GM18951 (cell line): ENCODE data around the gene NRXN3.

ENCODE experiments used
- POLR2A ChIP-seq: IDR thresholded peaks from 4 replicates; pipeline ENCODE4 v1.6.1; 2011; ENCODE audit warnings: mild to moderate bottlenecking; ENCODE audit not compliant: insufficient read length, insufficient read depth; ENCODE audit errors: extremely low read depth
- in situ Hi-C: fragments of 300-500 bp; cut with MboI; formaldehyde crosslinking; loops from one replicate; pipeline ENCODE4 v1.12.0; 2022; ENCODE audit warnings: low sequenced_read_pairs, mixed read lengths, inconsistent platforms; ENCODE audit not compliant: unreplicated experiment

The NRXN3 gene

DNA sequence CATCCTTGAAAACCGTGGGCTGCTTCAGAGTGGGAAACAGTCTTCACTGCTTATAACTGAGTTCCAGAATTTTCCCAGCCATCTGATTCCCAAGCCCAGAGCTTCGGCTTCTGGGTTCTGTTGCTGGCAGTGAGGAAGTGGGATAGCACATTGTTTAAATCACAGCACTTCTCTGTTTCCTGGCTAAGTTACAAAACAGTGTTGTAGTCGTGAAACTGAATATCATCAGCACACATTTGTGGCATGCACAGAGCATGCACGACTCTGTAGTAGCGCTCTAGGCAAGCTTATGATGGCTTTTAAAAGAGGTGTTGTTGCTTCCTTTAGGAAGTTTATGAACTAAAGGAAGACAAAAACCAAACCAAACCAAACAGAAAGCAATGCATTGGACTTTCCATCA, 1005.5 kb downstream of the NRXN3 start:
- TF ChIP-seq POLR2A: no peak
- in situ Hi-C loops: no loop called here

DNA sequence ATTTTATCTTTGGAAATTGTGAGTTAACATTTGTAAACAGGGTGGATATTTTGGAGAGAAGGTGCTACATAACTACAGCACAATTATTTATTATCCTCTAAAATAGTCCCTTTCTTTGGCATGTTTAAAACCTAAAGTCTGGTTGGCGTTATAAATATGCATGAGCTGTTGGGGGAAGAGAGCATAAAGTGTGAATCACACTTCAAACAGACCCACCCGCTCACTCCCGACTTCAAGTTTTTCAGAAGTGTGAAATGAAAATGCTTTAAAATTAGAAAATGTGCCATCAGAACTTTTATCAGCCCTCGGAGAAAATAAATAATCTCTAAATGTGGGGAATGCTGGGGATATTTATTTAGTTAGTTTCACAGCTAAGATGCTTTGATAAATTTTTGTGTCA, 1006.9 kb downstream of the NRXN3 start:
- no peak for TF ChIP-seq POLR2A
- in situ Hi-C loops: no loop called here

DNA sequence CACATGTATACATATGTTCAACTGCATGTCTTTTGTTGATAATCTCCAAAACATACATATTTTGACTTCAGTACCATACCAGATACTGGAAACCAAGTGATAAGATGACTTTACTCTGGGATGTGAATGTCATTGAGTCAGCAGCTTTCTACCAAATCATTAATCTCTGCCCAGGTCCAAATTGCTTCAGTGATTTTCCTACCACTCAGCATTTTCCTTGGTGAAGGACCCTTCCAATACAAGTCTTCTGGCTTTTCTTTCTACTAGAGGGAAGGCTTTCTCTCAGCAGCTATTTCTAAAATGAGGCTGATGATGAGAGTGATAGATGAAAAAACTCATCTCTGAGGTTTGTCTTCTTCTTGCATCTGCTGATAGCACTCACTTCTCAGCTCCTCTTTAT, 1008.5 kb downstream of the NRXN3 start:
- in situ Hi-C loops: no loop called here
- TF ChIP-seq POLR2A: no peak

DNA sequence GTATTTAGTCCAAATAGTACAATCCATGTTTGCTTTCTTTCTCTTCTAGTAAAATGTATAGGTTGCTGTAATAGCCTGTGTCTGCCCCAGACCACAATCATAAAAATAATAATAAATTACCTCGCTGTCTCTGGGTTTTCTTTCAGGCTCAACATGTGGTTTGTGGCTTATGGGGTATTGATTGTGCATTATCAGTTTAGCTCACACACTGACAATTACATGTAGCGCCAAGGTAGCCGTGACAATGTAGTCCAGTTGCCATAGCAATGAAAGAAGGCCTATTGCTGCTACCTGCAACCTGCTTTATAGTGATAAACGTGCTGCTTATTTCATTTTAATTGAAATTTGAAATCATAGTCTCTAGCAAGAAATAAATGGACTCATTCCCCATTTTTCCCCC, 1009.8 kb downstream of the NRXN3 start:
- in situ Hi-C loops: no loop called here
- no peak for TF ChIP-seq POLR2A

DNA sequence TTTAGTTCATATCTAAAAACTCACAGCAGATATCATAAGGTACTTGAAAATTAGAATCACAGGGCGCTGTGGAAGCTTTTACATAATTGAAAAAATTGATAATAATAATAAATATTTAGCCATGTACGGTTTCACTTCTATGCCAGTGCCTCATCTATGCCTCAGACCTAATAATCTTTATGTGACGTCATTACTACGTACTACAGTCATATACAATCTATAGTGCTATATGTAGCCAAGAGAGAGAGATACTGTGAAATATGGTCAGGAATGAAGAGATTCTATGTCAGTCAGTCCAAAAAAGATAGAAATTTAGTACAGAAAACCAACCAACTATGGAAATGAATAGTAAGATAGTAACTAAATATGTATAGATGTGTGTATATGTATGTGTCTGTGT, 1010.5 kb downstream of the NRXN3 start:
- TF ChIP-seq POLR2A: no peak
- in situ Hi-C loops: no loop called here

DNA sequence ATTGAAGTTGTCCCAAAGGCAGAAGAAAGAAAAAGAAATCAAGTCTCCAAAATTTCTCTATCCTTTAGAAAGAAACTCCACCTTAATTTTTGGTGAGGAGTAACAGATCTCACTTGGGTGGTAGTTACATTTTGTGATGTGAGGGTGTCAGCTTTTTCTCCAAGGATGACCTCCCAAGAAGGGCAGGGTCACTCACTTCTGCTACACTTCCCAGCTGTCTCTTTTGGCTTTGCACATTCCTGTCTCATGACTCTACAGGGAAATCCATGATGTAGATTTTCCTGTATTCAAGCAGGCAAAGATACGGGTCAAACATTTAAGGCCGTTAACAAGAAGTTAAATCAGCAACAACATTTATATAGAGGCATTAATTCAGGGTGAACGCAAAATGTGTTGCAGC, 1016.4 kb downstream of the NRXN3 start:
- no peak for TF ChIP-seq POLR2A
- in situ Hi-C loops: no loop called here

DNA sequence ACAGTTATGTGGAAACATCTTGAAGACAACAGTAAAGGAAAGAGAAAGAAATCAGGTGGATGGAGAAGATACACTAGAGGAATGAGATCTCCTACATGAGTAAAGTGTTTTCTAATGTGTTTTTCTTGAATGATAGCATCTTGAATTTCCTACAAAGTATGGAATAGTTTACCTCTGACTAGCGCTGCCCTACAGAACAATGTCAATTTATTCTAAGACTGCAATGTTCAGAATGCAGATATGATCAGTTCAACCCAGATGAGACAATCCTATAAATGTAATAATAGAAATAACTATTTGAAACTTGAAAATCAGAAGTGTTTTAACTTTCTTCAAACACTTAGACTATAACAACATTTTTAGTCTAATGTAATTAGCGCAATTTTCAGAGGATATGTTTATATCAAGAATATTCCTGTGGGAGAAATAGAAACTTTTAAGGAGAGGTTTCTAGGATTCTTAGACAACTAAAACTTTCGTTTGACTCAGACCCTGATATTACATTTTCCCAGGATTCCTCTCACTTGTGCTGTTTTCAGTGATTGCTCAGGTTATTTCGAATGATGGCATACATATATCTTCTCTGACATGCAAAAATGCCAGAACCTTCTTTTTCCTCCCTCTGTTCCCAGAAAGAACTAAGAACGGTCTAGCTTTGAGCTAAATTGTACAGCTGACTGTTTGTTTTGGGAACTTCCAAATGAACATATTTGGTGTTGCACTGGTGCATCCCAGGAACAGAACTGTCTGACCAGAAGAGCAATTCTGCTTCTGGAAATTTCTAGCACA, 1023.7 kb downstream of the NRXN3 start:
- no peak for TF ChIP-seq POLR2A

DNA sequence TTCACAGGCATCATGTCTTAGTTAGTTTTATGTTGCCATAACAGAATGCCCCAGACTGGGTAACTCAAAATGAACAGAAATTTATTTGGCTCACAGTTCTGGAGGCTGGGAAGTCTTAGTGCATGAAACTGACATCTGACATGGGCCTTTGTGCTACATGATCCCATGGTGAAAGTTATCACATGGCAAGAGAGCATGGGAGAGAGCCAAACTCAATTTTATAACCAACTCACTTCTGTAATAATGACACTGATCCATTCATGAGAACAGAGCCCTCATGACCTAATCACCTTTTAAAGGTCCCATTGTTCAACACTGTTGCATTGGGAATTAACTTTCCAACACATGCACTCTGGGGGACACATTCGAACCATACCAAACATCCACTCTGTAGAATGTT, 1026.0 kb downstream of the NRXN3 start:
- TF ChIP-seq POLR2A: no peak
- in situ Hi-C loops: no loop called here

More for the DNA sequence above, 1023.7 kb downstream of the NRXN3 start:
- in situ Hi-C loops: no loop called here

DNA sequence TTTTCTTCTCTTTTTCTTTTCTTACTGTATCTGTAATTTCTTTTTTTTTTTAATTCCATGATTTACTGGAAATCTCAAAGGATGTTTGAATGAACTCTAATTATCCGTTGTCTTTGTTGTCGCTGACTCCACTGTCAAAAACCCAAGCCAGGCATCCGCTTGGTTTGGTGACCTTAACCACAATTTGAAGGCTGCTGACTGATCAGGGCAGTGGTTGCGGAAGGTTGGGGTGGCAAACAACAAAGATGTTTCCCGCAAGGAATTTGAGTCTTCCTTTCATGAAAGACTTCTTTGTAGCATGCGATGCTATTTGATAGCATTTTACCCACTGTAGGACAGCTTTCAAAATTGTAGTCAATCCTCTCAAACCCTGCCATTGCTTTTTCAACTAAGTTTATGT, 1027.3 kb downstream of the NRXN3 start:
- no peak for TF ChIP-seq POLR2A
- in situ Hi-C loops: no loop called here

DNA sequence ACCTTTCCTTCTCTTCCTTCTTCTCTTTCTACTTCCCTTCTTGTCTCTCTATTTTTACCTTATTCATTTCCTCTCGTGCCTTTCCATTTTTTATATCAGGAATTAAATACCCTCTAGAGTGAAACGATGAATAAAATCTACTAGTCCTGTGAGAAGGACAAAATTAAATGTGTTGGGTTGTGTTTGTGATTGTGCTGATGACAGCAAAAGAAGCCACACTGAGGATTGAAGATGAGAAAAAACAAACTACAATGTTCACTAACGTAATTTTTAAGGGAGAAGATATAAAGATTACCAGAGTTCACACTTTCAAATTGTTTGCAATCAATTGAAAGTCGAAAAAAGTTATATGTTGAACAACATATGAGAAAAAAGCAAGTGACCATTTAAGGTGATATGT, 1029.0 kb downstream of the NRXN3 start:
- in situ Hi-C loops: no loop called here
- TF ChIP-seq POLR2A: no peak

DNA sequence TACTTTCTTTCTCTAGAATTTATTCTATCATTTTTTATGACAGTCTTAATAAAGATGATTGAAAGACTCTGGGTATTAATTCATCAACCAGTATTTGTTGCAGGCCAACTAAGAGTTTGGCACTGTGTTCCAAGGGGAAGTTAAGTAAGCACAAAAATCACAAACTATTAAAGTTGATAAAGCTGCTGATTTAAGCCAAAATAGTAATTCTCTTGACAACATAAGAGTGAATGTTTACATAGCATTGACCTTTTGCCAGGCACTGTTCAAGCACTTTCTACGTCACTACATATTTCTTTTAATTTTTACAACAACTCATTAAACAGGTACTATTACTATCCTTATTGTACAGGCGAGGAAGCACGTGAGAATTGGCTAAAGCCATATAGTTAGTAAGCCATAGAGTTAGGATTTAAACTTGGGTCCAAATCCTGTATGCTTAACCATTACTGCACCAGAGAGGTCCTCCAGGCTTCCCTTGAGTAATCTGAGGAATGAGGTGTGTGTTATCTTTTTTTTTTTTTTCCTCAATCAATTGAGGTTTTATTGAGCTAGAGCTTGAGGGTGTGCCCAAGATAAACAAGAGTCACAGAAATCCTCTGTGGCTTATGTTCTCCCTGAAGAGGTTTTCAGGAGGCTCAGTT, 1031.5 kb downstream of the NRXN3 start:
- in situ Hi-C loops: no loop called here
- TF ChIP-seq POLR2A: no peak

DNA sequence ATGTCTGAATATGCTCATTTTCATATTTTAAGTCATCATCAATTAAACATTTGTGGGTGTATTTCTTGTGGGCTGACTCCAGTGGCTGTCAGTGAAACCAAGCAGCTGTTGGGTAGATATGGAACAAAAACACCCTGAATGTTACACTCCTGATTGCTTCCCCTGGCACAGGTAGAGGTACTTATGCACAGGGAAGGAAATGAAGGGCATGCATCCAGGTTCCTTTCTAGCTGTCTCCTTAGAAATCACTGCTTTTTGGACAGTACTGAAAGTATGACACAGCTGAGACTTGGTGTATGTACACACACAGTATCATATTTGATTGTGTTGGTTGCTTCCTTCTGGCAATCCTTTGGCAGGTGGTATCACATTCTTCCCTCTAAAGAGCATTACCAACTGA, 1034.4 kb downstream of the NRXN3 start:
- TF ChIP-seq POLR2A: no peak
- in situ Hi-C loops: no loop called here

DNA sequence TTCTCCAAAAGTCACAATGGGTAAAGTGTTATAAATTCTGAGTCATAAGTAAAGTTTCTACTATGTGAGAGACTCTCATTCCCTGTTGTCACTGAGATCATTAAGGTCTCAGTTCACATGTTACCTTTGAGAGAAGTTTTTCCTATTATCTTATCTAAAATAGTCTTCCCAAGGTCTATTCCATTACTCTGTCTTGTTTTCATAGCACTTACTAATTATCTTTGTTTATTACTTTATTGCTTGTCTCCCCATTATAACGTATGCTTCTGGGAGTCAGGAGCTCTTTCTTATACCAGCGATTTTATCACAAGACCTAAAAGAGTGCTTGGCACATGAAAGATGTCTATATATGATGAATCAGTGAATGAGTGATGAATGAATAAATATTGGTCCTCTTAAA, 1039.2 kb downstream of the NRXN3 start:
- in situ Hi-C loops: no loop called here
- TF ChIP-seq POLR2A: no peak

DNA sequence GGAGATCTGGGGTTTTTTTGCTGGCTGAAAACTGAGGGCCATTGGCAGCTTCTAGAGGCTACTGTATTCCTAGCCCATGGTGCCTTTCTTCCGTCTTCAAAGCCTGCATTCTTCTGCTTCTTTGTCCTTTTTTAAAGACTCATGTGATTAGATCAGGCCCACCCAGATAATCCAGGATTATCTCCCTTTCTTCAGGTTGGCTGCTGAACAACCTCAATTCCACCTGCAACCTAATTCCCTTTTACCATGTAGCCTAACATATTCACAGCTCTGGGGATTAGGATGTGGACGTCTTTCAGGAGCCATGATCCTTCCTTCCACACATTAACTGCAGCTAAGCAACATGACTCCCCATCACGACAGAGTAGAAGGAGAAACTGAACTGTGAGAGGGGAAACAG, 1055.6 kb downstream of the NRXN3 start:
- in situ Hi-C loops: no loop called here

More for the DNA sequence above, 1055.6 kb downstream of the NRXN3 start:
- no peak for TF ChIP-seq POLR2A
